Measurements from ENCODE around the gene MT1F.

Gene MT1F

GRCh38 chr16:56632156-56632847 lies 25.5 kb upstream of the MT1F start, which contains the start of gene MT1M:
Gene MT1M, plus strand, starts transcription at chr16:56632659. Its CDS starts 73 bp downstream, at chr16:56632732.
- H3K27me3 Mint-ChIP-seq = peaks cover 52 to 68% of the 10 kb centered on the region in 2 donors
- H3K4me3 Mint-ChIP-seq = peak within 1 kb of the TSS; percentile 79 to 82
- DNase-seq (no peak), ATAC-seq (replicated peaks) (no peak)
- no peaks in the 10 kb centered on the region for H3K9me3 Mint-ChIP-seq
- H3K36me3 Mint-ChIP-seq = no peaks in the 10 kb centered on the region
- peaks cover 27 to 49% of the 10 kb centered on the region in 2 donors for H3K4me1 Mint-ChIP-seq
- H3K27ac Mint-ChIP-seq = peak within 1 kb of the TSS; percentile 37

- H3K36me3 Mint-ChIP-seq = no peaks in the 10 kb centered on the region
- peaks cover 30 to 52% of the 10 kb centered on the region in 2 donors for H3K4me1 Mint-ChIP-seq
- ATAC-seq (replicated peaks) = no peak
- H3K4me3 Mint-ChIP-seq = peak overlapping the region; percentile 79 to 82
- H3K27me3 Mint-ChIP-seq = peaks cover 58 to 74% of the 10 kb centered on the region in 2 donors
- H3K27ac Mint-ChIP-seq = no peak overlapping the region
- DNase-seq = no peak
- no peaks in the 10 kb centered on the region for H3K9me3 Mint-ChIP-seq
Observed at GRCh38 chr16:56632848-56633365, 24.9 kb upstream of the MT1F start.

- H3K9me3 Mint-ChIP-seq = no peaks in the 10 kb centered on the region
- ATAC-seq (replicated peaks) = no peak
- H3K4me1 Mint-ChIP-seq = peaks cover 33 to 58% of the 10 kb centered on the region in 2 donors
Observed at GRCh38 chr16:56633535-56633934, 24.2 kb upstream of the MT1F start.

GRCh38 chr16:56634715-56635440 lies 22.9 kb upstream of the MT1F start:
- Mint-ChIP-seq H3K4me3 (peak overlapping the region; percentile 66 to 69), H3K27ac (peak overlapping the region; percentile 22), H3K4me1 (peaks cover 26 to 50% of the 10 kb centered on the region in 2 donors), H3K36me3 (no peaks in the 10 kb centered on the region), H3K9me3 (no peaks in the 10 kb centered on the region), H3K27me3 (peaks cover 69 to 86% of the 10 kb centered on the region in 2 donors)
- DNase-seq = no peak
- ATAC-seq (replicated peaks) = no peak

More at GRCh38 chr16:56633535-56633934, 24.2 kb upstream of the MT1F start:
- no peak overlapping the region for H3K4me3 Mint-ChIP-seq
- no peak for DNase-seq
- no peaks in the 10 kb centered on the region for H3K36me3 Mint-ChIP-seq
- H3K27ac Mint-ChIP-seq = no peak overlapping the region
- peaks cover 63 to 79% of the 10 kb centered on the region in 2 donors for H3K27me3 Mint-ChIP-seq

GRCh38 chr16:56635441-56635967 lies 22.3 kb upstream of the MT1F start:
- Mint-ChIP-seq H3K27ac (no peak overlapping the region), H3K4me3 (peak overlapping the region in 1 of 2 donors; percentile 66)
- no peak for ATAC-seq (replicated peaks)

GRCh38 chr16:56636616-56637413 lies 20.9 kb upstream of the MT1F start:
- no peak overlapping the region for H3K4me3 Mint-ChIP-seq
- peaks cover 77 to 96% of the 10 kb centered on the region in 2 donors for H3K27me3 Mint-ChIP-seq
- ATAC-seq (replicated peaks) = no peak

More at GRCh38 chr16:56635441-56635967, 22.3 kb upstream of the MT1F start:
- no peak for DNase-seq
- no peaks in the 10 kb centered on the region for H3K36me3 Mint-ChIP-seq
- no peaks in the 10 kb centered on the region for H3K9me3 Mint-ChIP-seq
- H3K27me3 Mint-ChIP-seq = peaks cover 74 to 92% of the 10 kb centered on the region in 2 donors
- H3K4me1 Mint-ChIP-seq = peaks cover 21 to 43% of the 10 kb centered on the region in 2 donors

GRCh38 chr16:56637814-56638750 lies 19.7 kb upstream of the MT1F start, which contains the start of gene MT1A:
Gene MT1A, plus strand, starts transcription at chr16:56638666. Its CDS starts 73 bp downstream, at chr16:56638739.
- Mint-ChIP-seq H3K4me3 (peak within 1 kb of the TSS; percentile 65 to 66), H3K27ac (peak within 1 kb of the TSS; percentile 37), H3K27me3 (peaks cover 79 to 89% of the 10 kb centered on the region in 2 donors), H3K36me3 (no peaks in the 10 kb centered on the region), H3K4me1 (peaks cover 19 to 29% of the 10 kb centered on the region in 2 donors), H3K9me3 (no peaks in the 10 kb centered on the region)
- ATAC-seq (replicated peaks) = peak in 1 of 2 donors; percentile 25
- no peak for DNase-seq

More at GRCh38 chr16:56636616-56637413, 20.9 kb upstream of the MT1F start:
- no peak for DNase-seq
- H3K4me1 Mint-ChIP-seq = peaks cover 19 to 39% of the 10 kb centered on the region in 2 donors
- no peaks in the 10 kb centered on the region for H3K36me3 Mint-ChIP-seq
- H3K9me3 Mint-ChIP-seq = no peaks in the 10 kb centered on the region
- no peak overlapping the region for H3K27ac Mint-ChIP-seq

GRCh38 chr16:56639045-56639444 lies 18.7 kb upstream of the MT1F start:
- Mint-ChIP-seq H3K4me3 (no peak overlapping the region), H3K36me3 (no peaks in the 10 kb centered on the region), H3K4me1 (peaks cover 26 to 38% of the 10 kb centered on the region in 2 donors), H3K27me3 (peaks cover 79 to 89% of the 10 kb centered on the region in 2 donors), H3K27ac (no peak overlapping the region), H3K9me3 (no peaks in the 10 kb centered on the region)
- no peak for ATAC-seq (replicated peaks)
- no peak for DNase-seq

- DNase-seq = no peak
- H3K4me1 Mint-ChIP-seq = peaks cover 24 to 38% of the 10 kb centered on the region in 2 donors
- H3K9me3 Mint-ChIP-seq = no peaks in the 10 kb centered on the region
- no peak for ATAC-seq (replicated peaks)
- H3K36me3 Mint-ChIP-seq = no peaks in the 10 kb centered on the region
- no peak overlapping the region for H3K27ac Mint-ChIP-seq
- H3K27me3 Mint-ChIP-seq = peaks cover 79 to 89% of the 10 kb centered on the region in 2 donors
- no peak overlapping the region for H3K4me3 Mint-ChIP-seq
Observed at GRCh38 chr16:56640076-56640475, 17.7 kb upstream of the MT1F start.

- Mint-ChIP-seq H3K27ac (no peak overlapping the region), H3K9me3 (no peaks in the 10 kb centered on the region), H3K27me3 (peaks cover 80 to 89% of the 10 kb centered on the region in 2 donors), H3K4me1 (peaks cover 22 to 30% of the 10 kb centered on the region in 2 donors), H3K36me3 (no peaks in the 10 kb centered on the region), H3K4me3 (no peak overlapping the region)
- DNase-seq (no peak), ATAC-seq (replicated peaks) (no peak)
Observed at GRCh38 chr16:56641166-56641565, 16.6 kb upstream of the MT1F start.

- Mint-ChIP-seq H3K36me3 (no peaks in the 10 kb centered on the region), H3K4me1 (peaks cover 17 to 23% of the 10 kb centered on the region in 2 donors), H3K9me3 (no peaks in the 10 kb centered on the region), H3K27ac (peak overlapping the region; percentile 31), H3K4me3 (peak overlapping the region; percentile 73 to 77), H3K27me3 (peaks cover 74 to 85% of the 10 kb centered on the region in 2 donors)
- DNase-seq (peak; percentile 35), ATAC-seq (replicated peaks) (peak; percentile 99 to 100)
Observed at GRCh38 chr16:56643080-56643778, 14.5 kb upstream of the MT1F start.

GRCh38 chr16:56643833-56644232 lies 13.9 kb upstream of the MT1F start:
- Mint-ChIP-seq H3K4me1 (peaks cover 15 to 18% of the 10 kb centered on the region in 2 donors), H3K9me3 (no peaks in the 10 kb centered on the region), H3K27me3 (peaks cover 77 to 85% of the 10 kb centered on the region in 2 donors), H3K27ac (peak overlapping the region; percentile 31), H3K36me3 (no peaks in the 10 kb centered on the region), H3K4me3 (peak overlapping the region; percentile 52 to 77)
- no peak for DNase-seq
- no peak for ATAC-seq (replicated peaks)
